H9 (cell line): ENCODE results near the gene HUNK. TPM values are rescaled to one million over a fixed set of nuclear protein-coding genes. Genes with fewer than 3 reads are reported as not detected.

ENCODE experiments used
- DNase-seq: peaks from one replicate; pipeline ENCODE4 v3.0.0-alpha.2; 2017
- H2AFZ ChIP-seq: one replicate; pipeline ENCODE4 v1.6.1; 2013; ENCODE audit warnings: mild to moderate bottlenecking, low read length, control low read depth, moderate library complexity
- H2AK5ac ChIP-seq: 2 replicates; pipeline ENCODE4 v1.6.1; 2013; ENCODE audit warnings: low read length, control low read depth, mixed read lengths; ENCODE audit not compliant: insufficient read length
- H2BK120ac ChIP-seq: one replicate; pipeline ENCODE4 v1.6.1; 2013; ENCODE audit warnings: low read depth, mild to moderate bottlenecking, low read length, control low read depth, inconsistent platforms; ENCODE audit not compliant: poor library complexity, severe bottlenecking
- H2BK12ac ChIP-seq: 2 replicates; pipeline ENCODE4 v1.6.1; 2013; ENCODE audit warnings: low read length, control low read depth, mixed read lengths, low read depth; ENCODE audit not compliant: insufficient read length
- H2BK15ac ChIP-seq: 2 replicates; pipeline ENCODE4 v1.6.1; 2013; ENCODE audit warnings: low read depth, low read length, control low read depth
- H2BK20ac ChIP-seq: one replicate; pipeline ENCODE4 v1.6.1; 2013; ENCODE audit warnings: low read depth, mild to moderate bottlenecking, low read length, control low read depth, inconsistent platforms; ENCODE audit not compliant: poor library complexity, severe bottlenecking
- H2BK5ac ChIP-seq: 2 replicates; pipeline ENCODE4 v1.6.1; 2013; ENCODE audit warnings: low read length, control low read depth, mixed read lengths; ENCODE audit not compliant: insufficient read length
- H3K14ac ChIP-seq: 2 replicates; pipeline ENCODE4 v1.6.1; 2013; ENCODE audit warnings: low read length, control low read depth; ENCODE audit not compliant: insufficient read depth
- H3K18ac ChIP-seq: 2 replicates; pipeline ENCODE4 v1.6.1; 2013; ENCODE audit warnings: low read depth, mild to moderate bottlenecking, mixed read lengths, low read length, control low read depth; ENCODE audit not compliant: insufficient read length
- H3K23ac ChIP-seq: 2 replicates; pipeline ENCODE4 v1.6.1; 2013; ENCODE audit warnings: low read length, control low read depth, mixed read lengths, low read depth; ENCODE audit not compliant: insufficient read length
- H3K23me2 ChIP-seq: 2 replicates; pipeline ENCODE4 v1.6.1; 2013; ENCODE audit warnings: low read depth, mild to moderate bottlenecking, mixed read lengths, low read length, control low read depth; ENCODE audit not compliant: insufficient read length, poor library complexity, severe bottlenecking
- H3K27ac ChIP-seq: 2 replicates; pipeline ENCODE4 v1.5.1; 2013; ENCODE audit warnings: low read length, control low read depth, mixed read lengths, low read depth; ENCODE audit not compliant: insufficient read length
- H3K27me3 ChIP-seq: 2 replicates; pipeline ENCODE4 v1.6.1; 2013; ENCODE audit warnings: low read length, control low read depth, inconsistent platforms; ENCODE audit not compliant: insufficient read depth
- H3K4ac ChIP-seq: 2 replicates; pipeline ENCODE4 v1.6.1; 2013; ENCODE audit warnings: low read depth, mild to moderate bottlenecking, control low read depth, inconsistent platforms, low read length, moderate library complexity
- H3K4me1 ChIP-seq: 2 replicates; pipeline ENCODE4 v1.6.1; 2013; ENCODE audit warnings: low read length, control low read depth, inconsistent platforms; ENCODE audit not compliant: insufficient read depth
- H3K4me2 ChIP-seq: 2 replicates; pipeline ENCODE4 v1.6.1; 2013; ENCODE audit warnings: low read length, control low read depth, mixed read lengths; ENCODE audit not compliant: insufficient read length, insufficient read depth
- H3K56ac ChIP-seq: 2 replicates; pipeline ENCODE4 v1.6.1; 2013; ENCODE audit warnings: low read depth, mild to moderate bottlenecking, mixed read lengths, low read length, control low read depth; ENCODE audit not compliant: insufficient read length
- H3K79me1 ChIP-seq: 2 replicates; pipeline ENCODE4 v1.6.1; 2013; ENCODE audit warnings: low read depth, mild to moderate bottlenecking, moderate library complexity, low read length, control low read depth, inconsistent platforms; ENCODE audit not compliant: insufficient read depth, poor library complexity, severe bottlenecking
- H3K79me2 ChIP-seq: 2 replicates; pipeline ENCODE4 v1.6.1; 2013; ENCODE audit warnings: low read length, control low read depth, inconsistent platforms; ENCODE audit not compliant: insufficient read depth
- H3K9ac ChIP-seq: 2 replicates; pipeline ENCODE4 v1.6.1; 2013; ENCODE audit warnings: low read length, control low read depth, mixed read lengths; ENCODE audit not compliant: insufficient read length; ENCODE audit errors: extremely low read depth
- H3K9me3 ChIP-seq: one replicate; pipeline ENCODE4 v1.6.1; 2013; ENCODE audit warnings: low read depth, low read length, inconsistent platforms; ENCODE audit not compliant: control insufficient read depth
- H3T11ph ChIP-seq: one replicate; pipeline ENCODE4 v1.6.1; 2013; ENCODE audit warnings: mild to moderate bottlenecking, low read length, control low read depth, inconsistent platforms
- H4K20me1 ChIP-seq: one replicate; pipeline ENCODE4 v1.6.1; 2013; ENCODE audit not compliant: control insufficient read depth, insufficient read length, insufficient read depth
- H4K5ac ChIP-seq: 2 replicates; pipeline ENCODE4 v1.6.1; 2013; ENCODE audit warnings: low read depth, mild to moderate bottlenecking, mixed read lengths, low read length, control low read depth; ENCODE audit not compliant: insufficient read length
- H4K8ac ChIP-seq: replicated peaks from 2 replicates; pipeline ENCODE4 v1.6.1; 2013; ENCODE audit warnings: low read length, control low read depth, mixed read lengths, low read depth; ENCODE audit not compliant: insufficient read length
- H4K91ac ChIP-seq: 2 replicates; pipeline ENCODE4 v1.6.1; 2013; ENCODE audit warnings: low read depth, mild to moderate bottlenecking, moderate library complexity, mixed read lengths, low read length, control low read depth; ENCODE audit not compliant: insufficient read length
- H3K27ac Mint-ChIP-seq, 3 experiments: 2 replicates in 2 of 3; 3 replicates in 1 of 3; pipeline ENCODE4 v1.8.0; 2020 to 2021; ENCODE audit warnings: mixed read lengths in 3 of 3, mild to moderate bottlenecking in 1 of 3, moderate library complexity in 1 of 3
- H3K27me3 Mint-ChIP-seq: 2 replicates; pipeline ENCODE4 v1.8.0; 2021; ENCODE audit warnings: low read depth, mild to moderate bottlenecking, moderate library complexity, mixed read lengths
- H3K36me3 Mint-ChIP-seq, 3 experiments: 2 replicates in 2 of 3; 3 replicates in 1 of 3; pipeline ENCODE4 v1.8.0; 2020 to 2021; ENCODE audit warnings: low read depth in 3 of 3, mixed read lengths in 3 of 3; ENCODE audit not compliant: insufficient read depth in 1 of 3
- H3K4me1 Mint-ChIP-seq, 2 experiments: 2 replicates each; pipeline ENCODE4 v1.8.0; 2020; ENCODE audit warnings: mixed read lengths in 2 of 2
- H3K4me3 Mint-ChIP-seq, 2 experiments: 2 replicates in 1 of 2; 3 replicates in 1 of 2; pipeline ENCODE4 v1.8.0; 2020 to 2021; ENCODE audit warnings: mild to moderate bottlenecking in 2 of 2, mixed read lengths in 2 of 2, moderate library complexity in 1 of 2
- H3K9me3 Mint-ChIP-seq, 2 experiments: 2 replicates in 1 of 2; 3 replicates in 1 of 2; pipeline ENCODE4 v1.8.0; 2020; ENCODE audit warnings: mild to moderate bottlenecking in 2 of 2, mixed read lengths in 2 of 2, moderate library complexity in 1 of 2
- CTCF ChIP-seq: fragments of 200-600 bp; sonication (generic); conservative IDR thresholded peaks from 3 replicates; pipeline ENCODE4 v1.8.0; 2021; ENCODE audit warnings: antibody characterized with exemption, mild to moderate bottlenecking
- WGBS: extraction: QIAGEN DNeasy Blood & Tissue Kit; methylation state at CpG from one replicate; pipeline ENCODE4 v1.1.7; 2013; ENCODE audit warnings: missing lambda C conversion rate, low lambda C conversion rate, mixed read lengths; ENCODE audit not compliant: insufficient read length; ENCODE audit errors: extremely low coverage; 5-methylcytosine and 5-hydroxymethylcytosine counted together
- total RNA-seq: library from RNA; stranded (reverse); gene quantifications from 2 replicates; pipeline ENCODE4 v1.2.1, GENCODE V29; 2021

Gene HUNK
- total RNA-seq, 1 experiment from 2014 or later = 5.8 TPM

- Histone ChIP-seq H2BK12ac (no peak overlapping the region), H3K9me3 (no peaks in the 10 kb centered on the region), H2AFZ (no peak overlapping the region), H4K8ac (no peak overlapping the region), H3K18ac (no peak overlapping the region), H3K79me1 (no peaks in the 10 kb centered on the region), H3T11ph (no peak overlapping the region), H3K14ac (no peak overlapping the region), H2BK120ac (no peak overlapping the region), H4K91ac (no peak overlapping the region), H3K23ac (no peak overlapping the region), H3K4me1 (no peaks in the 10 kb centered on the region), H3K23me2 (no peaks in the 10 kb centered on the region), H4K20me1 (no peaks in the 10 kb centered on the region), H3K27me3 (no peaks in the 10 kb centered on the region; the same call in 1 of the 2 replicates), H2AK5ac (no peak overlapping the region), H4K5ac (no peak overlapping the region), H3K9ac (no peak overlapping the region), H3K4ac (no peak overlapping the region), H2BK5ac (no peak overlapping the region), H3K56ac (no peak overlapping the region), H2BK20ac (no peak overlapping the region), H3K79me2 (no peaks in the 10 kb centered on the region), H2BK15ac (no peak overlapping the region), H3K4me2 (no peak overlapping the region), H3K27ac (no peak overlapping the region)
- TF ChIP-seq CTCF = no peak
- Mint-ChIP-seq H3K27ac (no peak overlapping the region), H3K4me3 (no peak overlapping the region), H3K27me3 (no peaks in the 10 kb centered on the region), H3K36me3 (no peaks in the 10 kb centered on the region), H3K9me3 (no peaks in the 10 kb centered on the region), H3K4me1 (no peaks in the 10 kb centered on the region)
- WGBS = no CpG with 5 or more reads among the region's 7 CpGs
- no peak for DNase-seq
Measured at GRCh38 chr21:31862078-31862477, 10.7 kb upstream of the HUNK start.
